ENCODE results near the gene POU6F2.

DNA sequence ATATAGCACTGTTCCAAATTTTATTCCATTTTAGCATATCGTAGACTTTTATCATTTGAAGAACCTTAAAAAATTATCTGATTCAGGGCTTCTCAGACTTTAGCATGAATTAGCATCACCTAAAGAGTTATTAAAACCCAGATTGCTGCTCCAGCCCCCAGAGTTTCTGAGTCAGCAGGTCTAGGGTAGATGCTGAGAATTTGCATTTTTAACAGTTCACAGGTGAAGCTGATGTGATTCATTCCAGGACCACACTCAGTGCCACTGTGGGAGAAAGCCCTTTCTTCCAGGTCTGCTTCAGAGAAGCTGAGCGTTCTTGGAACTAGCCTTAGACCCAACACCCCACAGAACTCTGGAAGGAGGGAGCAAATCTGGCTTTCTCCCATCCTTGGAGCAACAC lies 414.4 kb downstream of the POU6F2 start:
- TF ChIP-seq POLR2AphosphoS5 (IDR thresholded peaks at IDR 0.05; ENCODE audit: low read depth, low read length) (no peak), CTCF (IDR thresholded peaks at IDR 0.05) (no peak), SIN3A (IDR thresholded peaks at IDR 0.05; ENCODE audit: borderline replicate concordance, insufficient read depth, low read depth, low read length) (no peak), REST (IDR thresholded peaks at IDR 0.05; ENCODE audit: insufficient read depth in 1 of 2, low read depth in 2 of 2, low read length in 1 of 2) (no peak), TCF7L2 (IDR thresholded peaks at IDR 0.05; ENCODE audit: low read depth, low read length) (no peak)
